NCI-H2196 treated with DMSO at 0.1 percent for 48 hours (cell line): ENCODE results near the gene NTSR1.
A peak's percentile ranks its signal among the peaks of the same experiment; 100 is the strongest.

ENCODE experiments used
- DNase-seq: peaks from one replicate; lab custom pipeline; 2025; ENCODE audit not compliant: unreplicated experiment; lab: John Stamatoyannopoulos, UW

The NTSR1 gene

GRCh38 chr20:62706857-62707256, 1.8 kb upstream of the NTSR1 start:
- no peak for DNase-seq

- DNase-seq = no peak
Observed at GRCh38 chr20:62707276-62707920, 1.2 kb upstream of the NTSR1 start.

- no peak for DNase-seq
Observed at GRCh38 chr20:62707921-62708521, 615 bp upstream of the NTSR1 start.

GRCh38 chr20:62709537-62709905, 885 bp downstream of the NTSR1 start:
- DNase-seq = no peak

- no peak for DNase-seq
Observed at GRCh38 chr20:62710221-62710885, 1.7 kb downstream of the NTSR1 start.

GRCh38 chr20:62710886-62711702, 2.5 kb downstream of the NTSR1 start:
- DNase-seq = no peak

GRCh38 chr20:62711703-62712101, 3.1 kb downstream of the NTSR1 start:
- DNase-seq = peak; percentile 89

- no peak for DNase-seq
Observed at GRCh38 chr20:62712606-62713005, 4.0 kb downstream of the NTSR1 start.

GRCh38 chr20:62714006-62714405, 5.4 kb downstream of the NTSR1 start:
- no peak for DNase-seq

- DNase-seq = no peak
Observed at GRCh38 chr20:62714799-62715198, 6.2 kb downstream of the NTSR1 start.

- no peak for DNase-seq
Observed at GRCh38 chr20:62715201-62715600, 6.6 kb downstream of the NTSR1 start.

GRCh38 chr20:62716198-62716940, 7.7 kb downstream of the NTSR1 start:
- no peak for DNase-seq

- DNase-seq = no peak
Observed at GRCh38 chr20:62716941-62717310, 8.3 kb downstream of the NTSR1 start.

- DNase-seq = no peak
Observed at GRCh38 chr20:62717933-62718332, 9.3 kb downstream of the NTSR1 start.

GRCh38 chr20:62718546-62718945, 9.9 kb downstream of the NTSR1 start:
- DNase-seq = no peak

- no peak for DNase-seq
Observed at GRCh38 chr20:62719250-62719935, 10.8 kb downstream of the NTSR1 start.

GRCh38 chr20:62721511-62722370, 13.1 kb downstream of the NTSR1 start:
- DNase-seq = no peak

GRCh38 chr20:62722627-62723026, 14.0 kb downstream of the NTSR1 start:
- no peak for DNase-seq

- DNase-seq = no peak
Observed at GRCh38 chr20:62723351-62723750, 14.7 kb downstream of the NTSR1 start.
